Measurements from ENCODE around the gene RPS15.
A peak's percentile ranks its signal among the peaks of the same experiment; 100 is the strongest.

GRCh38 chr19:1468821-1469254 lies 30.6 kb downstream of the RPS15 start:
- TF ChIP-seq, protein P1, sequence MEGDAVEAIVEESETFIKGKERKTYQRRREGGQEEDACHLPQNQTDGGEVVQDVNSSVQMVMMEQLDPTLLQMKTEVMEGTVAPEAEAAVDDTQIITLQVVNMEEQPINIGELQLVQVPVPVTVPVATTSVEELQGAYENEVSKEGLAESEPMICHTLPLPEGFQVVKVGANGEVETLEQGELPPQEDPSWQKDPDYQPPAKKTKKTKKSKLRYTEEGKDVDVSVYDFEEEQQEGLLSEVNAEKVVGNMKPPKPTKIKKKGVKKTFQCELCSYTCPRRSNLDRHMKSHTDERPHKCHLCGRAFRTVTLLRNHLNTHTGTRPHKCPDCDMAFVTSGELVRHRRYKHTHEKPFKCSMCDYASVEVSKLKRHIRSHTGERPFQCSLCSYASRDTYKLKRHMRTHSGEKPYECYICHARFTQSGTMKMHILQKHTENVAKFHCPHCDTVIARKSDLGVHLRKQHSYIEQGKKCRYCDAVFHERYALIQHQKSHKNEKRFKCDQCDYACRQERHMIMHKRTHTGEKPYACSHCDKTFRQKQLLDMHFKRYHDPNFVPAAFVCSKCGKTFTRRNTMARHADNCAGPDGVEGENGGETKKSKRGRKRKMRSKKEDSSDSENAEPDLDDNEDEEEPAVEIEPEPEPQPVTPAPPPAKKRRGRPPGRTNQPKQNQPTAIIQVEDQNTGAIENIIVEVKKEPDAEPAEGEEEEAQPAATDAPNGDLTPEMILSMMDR (IDR thresholded peaks at IDR 0.05) = peak in 1 of 4 donors; percentile 15
- no peak for TF ChIP-seq POLR2A (IDR thresholded peaks at IDR 0.05)

Measured in right lobe of liver (tissue), 4 donors.